ELF-1 (cell line): ENCODE data around the gene CLEC4F.
A peak's percentile ranks its signal among the peaks of the same experiment; 100 is the strongest.

ENCODE experiments used
- DNase-seq: peaks from one replicate; pipeline ENCODE4 v3.0.0-alpha.2; 2016; ENCODE audit warnings: low read depth, low spot score

CLEC4F gene

DNA sequence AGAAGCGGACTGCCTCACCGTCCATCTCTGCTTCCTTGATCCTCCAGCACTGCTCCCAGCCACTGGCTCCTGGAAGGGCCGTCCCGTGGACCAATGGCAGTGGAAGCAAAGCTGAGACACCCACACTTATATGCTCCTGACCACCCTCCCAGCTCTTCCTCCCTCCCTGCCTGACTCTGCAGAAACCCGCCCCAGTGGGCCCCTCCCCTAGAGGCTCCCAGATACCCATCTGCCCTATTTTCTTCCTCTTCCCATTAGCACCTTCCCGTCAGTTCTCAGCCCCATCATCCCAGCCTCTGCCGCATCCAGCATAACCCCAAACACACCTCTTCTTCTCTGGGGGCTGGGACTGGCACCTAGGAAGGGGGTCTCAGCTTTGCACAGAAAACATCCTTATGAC, at the start of gene CLEC4F:
CLEC4F (minus strand) TSS at position 101 of the 400 bp plus-strand sequence; CDS start at position 25, 76 bp downstream.
- DNase-seq = no peak

- DNase-seq = no peak
Observed at GRCh38 chr2:70868970-70869369, 48.6 kb upstream of the CLEC4F start.

GRCh38 chr2:70861777-70862625, 41.6 kb upstream of the CLEC4F start:
- peak; percentile 94 for DNase-seq

- no peak for DNase-seq
Observed at GRCh38 chr2:70855667-70856066, 35.3 kb upstream of the CLEC4F start.

- DNase-seq = no peak
Observed at GRCh38 chr2:70854411-70854810, 34.0 kb upstream of the CLEC4F start.

DNA sequence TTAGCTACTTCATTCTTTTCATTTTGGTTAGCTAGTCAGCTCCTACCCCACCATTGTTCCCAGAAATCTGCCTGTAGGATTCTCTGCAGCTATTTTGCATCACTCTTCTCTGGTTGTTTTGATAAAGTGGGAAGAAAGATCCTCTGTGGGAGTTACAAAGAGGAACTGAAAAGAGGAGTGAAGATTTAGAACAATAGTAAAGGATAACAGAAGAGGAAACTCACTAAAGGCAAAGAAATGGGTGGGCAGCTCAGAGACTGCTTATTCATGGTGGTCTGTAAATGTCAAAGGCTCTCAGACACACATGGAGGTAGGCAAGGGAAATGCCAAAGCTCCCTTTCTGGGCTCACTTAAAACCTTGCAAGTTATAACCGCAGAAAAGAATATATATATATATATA, 32.4 kb upstream of the CLEC4F start:
- no peak for DNase-seq

- no peak for DNase-seq
Observed at GRCh38 chr2:70851704-70852103, 31.3 kb upstream of the CLEC4F start.

GRCh38 chr2:70850925-70851324, 30.5 kb upstream of the CLEC4F start:
- DNase-seq = no peak

DNA sequence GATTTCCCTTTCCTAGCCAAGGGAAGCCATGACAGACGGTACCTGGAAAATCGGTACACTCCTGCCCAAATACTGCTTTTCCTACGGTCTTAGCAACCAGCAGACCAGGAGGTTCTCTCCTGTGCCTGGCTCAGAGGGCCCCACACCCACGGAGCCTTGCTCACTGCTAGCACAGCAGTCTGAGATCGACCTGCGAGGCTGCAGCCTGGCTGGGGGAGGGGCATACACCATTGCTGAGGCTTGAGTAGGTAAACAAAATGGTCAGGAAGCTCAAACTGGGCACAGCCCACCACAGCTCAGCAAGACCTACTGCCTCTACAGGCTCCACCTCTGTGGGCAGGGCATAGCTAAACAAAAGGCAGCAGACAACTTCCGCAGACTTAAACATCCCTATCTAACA, 22.0 kb upstream of the CLEC4F start:
- DNase-seq = peak; percentile 25

DNA sequence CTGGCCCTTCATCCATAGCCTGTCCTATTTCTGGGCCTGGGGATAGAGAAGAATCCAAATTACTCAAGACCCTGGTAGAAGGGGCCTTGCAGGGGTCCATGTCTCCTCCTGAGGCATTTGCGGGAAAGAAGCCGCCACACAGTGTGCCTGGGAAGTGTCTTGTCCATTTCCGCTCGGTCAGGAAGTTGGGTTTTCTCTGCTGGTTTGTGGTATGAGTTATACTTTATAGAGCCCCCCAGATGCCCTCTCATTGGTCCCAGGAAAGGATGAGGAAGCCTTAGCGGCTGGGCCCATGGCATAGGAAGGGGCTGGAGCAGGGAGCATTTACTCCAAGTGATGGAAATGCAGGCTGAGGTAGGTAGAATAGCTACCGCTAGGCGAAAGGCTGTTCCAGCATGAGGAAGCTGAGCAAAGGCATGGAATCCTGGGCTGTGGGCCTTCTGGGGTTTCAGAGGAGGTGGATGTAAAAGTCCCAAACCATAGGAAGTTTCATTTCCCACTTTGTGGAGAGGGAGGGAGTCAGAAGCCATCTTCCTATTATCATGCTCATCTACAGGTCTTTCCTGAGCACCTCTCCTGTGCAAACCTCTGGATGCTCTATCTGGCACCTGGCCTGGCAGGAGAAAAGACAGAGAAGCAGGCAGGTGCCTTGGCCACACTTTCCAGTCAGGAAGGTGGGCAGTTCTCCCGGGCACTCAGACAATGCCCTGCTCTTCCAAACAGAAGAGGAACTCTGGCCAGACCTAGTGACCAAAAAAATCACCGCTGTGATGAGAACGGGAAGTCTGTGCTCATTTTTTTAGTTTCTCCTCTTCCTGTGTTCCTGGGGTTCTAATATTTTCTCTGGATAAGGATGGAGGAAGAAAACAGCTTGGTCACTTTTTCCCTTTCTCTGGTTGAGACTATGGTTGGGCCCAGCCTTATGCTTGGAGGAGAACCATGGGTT, 17.9 kb upstream of the CLEC4F start:
- no peak for DNase-seq

- DNase-seq = no peak
Observed at GRCh38 chr2:70835643-70836042, 15.2 kb upstream of the CLEC4F start, which contains the start of gene CD207. Gene CD207, minus strand, starts transcription at chr2:70835816. Its CDS starts 40 bp downstream, at chr2:70835776.

GRCh38 chr2:70834881-70835280, 14.5 kb upstream of the CLEC4F start:
- no peak for DNase-seq

GRCh38 chr2:70834106-70834505, 13.7 kb upstream of the CLEC4F start:
- no peak for DNase-seq

GRCh38 chr2:70833246-70833645, 12.8 kb upstream of the CLEC4F start:
- no peak for DNase-seq

- DNase-seq = no peak
Observed at GRCh38 chr2:70832386-70832785, 12.0 kb upstream of the CLEC4F start.

DNA sequence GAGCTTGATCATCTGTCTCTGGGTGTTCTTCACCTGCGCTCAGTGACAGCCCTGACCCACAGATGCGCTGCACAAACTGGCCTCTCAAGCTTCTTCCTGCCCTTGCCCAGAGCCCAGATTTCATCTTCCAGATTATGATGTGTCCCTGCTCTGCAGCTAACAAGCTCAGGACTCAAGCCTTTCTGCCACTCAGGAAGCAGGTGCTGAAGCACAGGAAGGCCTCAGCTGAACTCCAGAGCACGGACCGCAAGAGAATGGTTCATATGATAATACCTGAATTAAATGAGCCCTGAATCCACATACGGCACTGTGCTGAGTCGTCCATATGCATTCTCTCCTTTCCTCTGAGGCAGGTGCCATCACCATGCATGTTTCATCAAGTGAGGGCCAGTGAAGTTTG, 11.5 kb upstream of the CLEC4F start:
- no peak for DNase-seq

DNA sequence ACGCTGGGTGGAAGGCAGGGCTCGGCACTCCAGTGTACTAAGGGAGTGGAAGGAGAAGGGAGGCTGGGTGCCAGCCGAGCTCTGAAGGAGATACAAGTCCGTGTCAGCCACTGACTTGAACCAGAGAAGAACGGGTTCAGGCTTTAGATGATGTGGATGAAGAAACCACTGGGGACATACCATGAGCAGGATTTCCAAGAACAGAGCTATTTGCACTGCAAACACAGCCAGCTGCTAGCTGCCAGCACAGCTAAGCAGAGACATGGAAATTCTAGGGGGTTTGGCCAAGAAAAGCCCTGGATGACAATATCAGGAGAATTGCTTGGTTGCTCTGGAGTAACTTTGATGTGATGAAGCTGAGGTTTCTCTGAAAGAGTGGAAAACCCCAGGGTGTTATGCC, 10.0 kb upstream of the CLEC4F start:
- no peak for DNase-seq

GRCh38 chr2:70829916-70830315, 9.5 kb upstream of the CLEC4F start:
- DNase-seq = no peak

DNA sequence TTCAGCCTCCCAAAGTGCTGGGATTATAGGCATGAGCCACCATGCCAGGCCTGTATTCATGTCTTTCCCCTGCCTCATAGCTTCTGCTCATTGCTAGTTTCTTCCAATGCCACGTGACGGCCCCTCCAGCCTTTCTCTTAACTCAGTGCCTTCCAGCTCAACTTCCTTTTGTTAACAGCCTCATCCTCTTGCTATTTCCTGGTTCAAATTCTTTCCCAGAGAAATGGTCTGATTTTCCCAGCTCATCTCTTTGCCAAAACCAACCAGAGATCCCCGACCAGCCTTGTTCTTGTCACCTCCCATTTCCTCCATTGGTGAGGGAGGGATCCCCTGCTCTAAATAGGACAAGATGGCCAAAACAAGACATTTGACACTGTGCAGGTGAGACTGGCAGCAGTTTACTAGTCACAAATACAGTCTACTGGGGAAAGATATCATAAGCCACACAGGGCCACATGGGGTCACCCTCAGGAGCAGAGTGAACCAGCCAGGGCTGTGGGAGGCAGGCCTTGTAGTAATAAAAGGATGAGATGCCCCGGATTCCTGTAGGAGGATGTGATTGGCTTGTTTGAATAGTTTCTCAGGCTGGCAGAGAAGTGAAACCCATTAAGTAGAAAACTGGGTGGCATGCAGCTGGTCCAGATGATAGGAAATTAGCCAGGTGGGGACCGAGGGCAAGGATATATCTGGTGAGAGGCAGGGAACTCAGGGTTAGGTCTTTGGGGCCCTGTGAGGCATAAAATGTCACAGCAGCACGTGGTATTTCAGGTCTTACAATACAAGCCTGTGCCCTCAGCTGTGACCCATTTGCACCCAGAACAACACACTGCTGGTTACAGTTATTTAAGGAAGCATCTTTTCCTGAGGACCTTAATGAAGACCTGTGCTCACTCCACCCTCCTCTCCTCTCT, 8.8 kb upstream of the CLEC4F start:
- no peak for DNase-seq

DNA sequence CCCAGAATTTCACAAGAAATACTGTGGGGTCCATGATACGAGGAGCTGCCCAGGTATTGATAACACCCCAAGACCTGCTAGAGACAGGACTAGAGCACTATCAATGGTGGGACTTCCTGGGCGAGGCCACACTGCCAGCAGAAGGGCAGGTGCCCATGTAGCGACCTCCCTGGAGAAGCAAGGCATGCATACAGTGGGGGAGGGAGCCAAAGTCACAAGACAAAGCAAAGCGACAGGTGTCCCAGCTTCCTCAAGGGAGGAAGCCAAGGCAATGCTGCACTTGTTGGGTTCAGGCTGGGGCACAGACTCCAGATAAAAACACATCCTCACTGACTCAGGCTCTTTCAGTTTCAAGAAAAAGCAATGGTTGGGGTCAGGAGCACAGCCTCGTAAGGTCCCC, 7.7 kb upstream of the CLEC4F start:
- DNase-seq = no peak

GRCh38 chr2:70827388-70827787, 7.0 kb upstream of the CLEC4F start:
- DNase-seq = no peak
